T-helper 22 cell (primary cell): ENCODE data around the gene PTPRCAP.
A peak's percentile ranks its signal among the peaks of the same experiment; 100 is the strongest.
"Not testable (repeated sequence)": the region's sequence is repeated elsewhere in the genome, so short reads cannot be mapped to it uniquely, and the experiment has no call there.

Source experiments
- DNase-seq: peaks from one replicate; pipeline ENCODE4 v3.0.0-alpha.2; 2020; ENCODE audit warnings: low read depth

PTPRCAP gene

GRCh38 chr11:67409261-67409666 lies 28.2 kb downstream of the PTPRCAP start:
- peak; percentile 64 for DNase-seq

DNA sequence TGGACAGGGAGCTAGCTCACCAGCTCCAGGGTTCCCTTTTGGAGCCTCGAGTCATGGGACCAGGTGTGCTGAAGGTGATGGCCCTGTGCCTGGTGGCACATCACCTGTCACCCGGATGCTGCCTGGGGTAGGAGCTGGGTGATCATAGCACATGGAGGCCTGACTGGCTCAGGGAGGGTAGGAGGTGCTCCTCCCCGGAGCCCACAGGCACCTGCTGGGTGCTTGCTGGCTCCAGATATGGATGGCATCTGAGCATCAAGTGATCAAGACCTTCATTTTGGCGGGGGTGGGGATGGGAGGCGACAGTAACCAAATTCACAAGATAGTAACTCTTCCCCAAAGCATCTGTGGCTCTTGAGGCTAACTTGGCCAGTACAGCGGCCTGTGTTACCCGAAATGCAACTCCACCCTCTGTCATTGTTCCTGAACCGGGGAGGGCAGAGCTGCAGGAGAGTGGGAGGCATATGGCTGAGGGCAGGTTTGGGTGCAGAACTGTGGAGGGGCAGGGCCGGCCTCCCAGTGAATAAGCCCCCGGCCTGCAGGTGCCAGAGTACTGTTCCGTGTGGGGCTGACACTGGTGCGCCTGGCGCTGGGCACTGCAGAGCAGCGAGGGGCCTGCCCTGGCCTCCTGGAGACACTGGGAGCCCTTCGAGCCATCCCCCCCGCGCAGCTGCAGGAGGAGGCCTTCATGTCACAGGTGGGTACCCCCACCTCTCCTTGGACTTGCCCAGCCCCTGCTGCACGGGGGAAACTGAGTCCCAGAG lies 28.9 kb downstream of the PTPRCAP start:
- DNase-seq, result no peak

DNA sequence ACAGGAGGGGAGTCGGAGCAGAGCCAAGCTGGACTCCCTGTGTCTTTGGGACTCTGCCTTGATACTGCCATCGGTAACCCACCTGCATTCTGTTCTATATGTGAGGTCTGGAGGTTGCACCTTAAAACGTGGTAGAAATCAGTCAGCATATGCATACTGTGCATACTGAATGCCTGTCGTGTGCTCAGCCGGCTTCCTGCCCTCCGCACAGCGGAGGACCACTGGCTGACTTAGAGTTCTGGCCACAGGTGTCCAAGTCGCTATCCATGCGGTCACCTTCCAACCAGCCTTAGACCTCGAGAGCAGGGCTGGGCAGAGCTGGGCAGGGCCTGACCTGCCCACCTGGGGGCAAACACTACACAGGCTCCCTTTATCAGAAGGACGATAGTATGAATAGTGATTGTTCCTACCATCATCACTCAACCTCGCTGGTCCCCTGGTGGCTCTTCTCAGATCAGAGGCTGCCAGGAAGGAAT lies 29.8 kb downstream of the PTPRCAP start:
- DNase-seq, result no peak

- DNase-seq, result no peak
These were observed 30.4 kb downstream of the PTPRCAP start for GRCh38 chr11:67406969-67407687.

DNA sequence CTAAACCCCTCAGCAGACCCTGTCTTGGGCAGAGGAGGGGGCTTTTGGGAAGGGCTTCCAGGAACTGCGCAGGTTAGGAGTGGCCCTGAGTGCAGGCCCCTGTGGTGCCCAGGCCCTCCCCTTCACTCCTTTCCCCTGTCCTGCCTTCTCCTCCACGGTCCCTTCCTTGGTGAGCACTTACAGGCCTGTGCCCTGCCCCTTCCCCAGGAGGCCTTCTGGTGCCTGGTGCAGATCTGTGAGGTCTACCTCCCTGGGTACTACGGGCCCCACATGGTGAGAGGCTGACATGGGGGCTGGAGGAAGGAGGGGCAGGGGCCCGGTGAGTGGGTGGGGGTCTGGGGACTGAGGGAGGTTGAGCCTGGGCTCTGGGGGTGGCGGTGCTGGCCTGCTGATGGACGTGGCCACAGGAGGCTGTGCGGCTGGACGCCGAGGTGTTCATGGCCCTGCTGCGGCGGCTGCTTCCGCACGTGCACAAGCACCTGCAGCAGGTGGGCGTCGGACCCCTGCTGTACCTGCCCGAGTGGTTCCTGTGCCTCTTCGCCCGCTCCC lies 31.0 kb downstream of the PTPRCAP start:
- DNase-seq, result no peak

GRCh38 chr11:67405688-67406339 lies 31.7 kb downstream of the PTPRCAP start:
- no peak for DNase-seq

GRCh38 chr11:67405196-67405567 lies 32.3 kb downstream of the PTPRCAP start:
- no peak for DNase-seq

- DNase-seq, result peak; percentile 43
These were observed 32.8 kb downstream of the PTPRCAP start for GRCh38 chr11:67404515-67405195.

GRCh38 chr11:67403085-67403484 lies 34.4 kb downstream of the PTPRCAP start:
- not testable (repeated sequence) for DNase-seq

DNA sequence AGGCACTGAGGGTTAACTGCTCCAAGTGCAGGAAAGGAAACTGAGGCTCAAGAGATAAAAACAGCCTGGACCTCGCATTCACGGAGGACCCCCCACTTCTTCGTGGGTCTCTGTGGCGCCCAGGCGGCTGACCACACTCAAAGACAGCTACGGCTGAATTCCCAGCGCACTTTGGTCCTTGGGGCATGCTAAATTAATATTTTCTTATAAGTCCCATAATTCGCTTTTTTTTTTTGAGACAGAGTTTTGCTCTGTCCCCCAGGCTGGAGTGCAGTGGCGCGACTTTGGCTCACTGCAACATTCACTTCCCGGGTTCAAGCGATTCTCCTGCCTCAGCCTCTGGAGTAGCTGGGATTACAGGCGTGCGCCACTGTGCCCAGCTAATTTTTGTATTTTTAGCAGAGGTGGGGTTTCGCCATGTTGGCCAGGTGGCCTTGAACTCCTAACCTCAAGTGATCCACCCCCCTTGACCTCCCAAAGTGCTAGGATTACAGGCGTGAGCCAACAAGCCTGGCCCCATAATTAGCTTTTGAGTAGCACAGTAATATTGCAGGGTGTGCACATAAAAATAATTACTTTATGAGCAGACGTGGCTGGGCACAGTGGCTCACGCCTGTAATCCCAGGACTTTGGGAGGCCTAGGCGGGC lies 35.2 kb downstream of the PTPRCAP start:
- not testable (repeated sequence) for DNase-seq

- peak; percentile 84 for DNase-seq
These were observed 35.8 kb downstream of the PTPRCAP start, which contains the start of gene PPP1CA for GRCh38 chr11:67401495-67402191. Gene PPP1CA, minus strand, starts transcription at chr11:67401858. Its CDS starts 76 bp downstream, at chr11:67401782.

- no peak for DNase-seq
These were observed 36.5 kb downstream of the PTPRCAP start for GRCh38 chr11:67400942-67401494.

DNA sequence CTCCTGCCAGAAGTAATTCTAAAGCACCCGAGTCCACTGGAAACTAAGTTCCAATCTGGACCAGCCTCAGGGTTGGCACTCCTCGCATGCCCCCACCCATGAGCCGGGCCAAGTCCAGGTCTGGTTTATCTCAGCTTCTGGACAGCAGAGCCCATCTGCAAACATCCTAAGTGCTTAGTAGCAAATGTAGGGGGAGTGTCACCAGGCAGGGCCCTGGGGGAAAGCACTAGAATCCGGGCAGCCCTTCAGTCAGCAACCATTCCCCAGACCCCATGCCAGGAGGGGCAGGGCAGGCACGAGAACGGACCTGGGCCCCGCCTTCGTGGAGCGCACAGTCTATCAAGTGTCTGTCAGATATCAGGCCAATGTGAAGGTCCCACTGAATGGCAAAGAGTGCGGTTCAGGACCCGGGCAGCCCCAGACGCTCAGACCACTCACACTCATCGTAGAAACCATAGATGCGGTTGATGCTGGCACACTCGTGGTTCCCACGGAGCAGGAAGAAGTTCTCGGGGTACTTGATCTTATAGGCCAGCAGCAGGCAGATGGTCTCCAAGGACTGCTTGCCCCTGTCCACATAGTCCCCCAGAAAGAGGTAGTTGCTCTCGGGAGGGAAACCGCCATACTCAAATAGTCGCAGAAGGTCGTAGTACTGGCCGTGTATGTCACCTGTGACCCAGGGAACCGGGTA lies 37.1 kb downstream of the PTPRCAP start:
- DNase-seq, result no peak

GRCh38 chr11:67398661-67399563 lies 38.6 kb downstream of the PTPRCAP start:
- DNase-seq, result no peak

GRCh38 chr11:67397986-67398660 lies 39.4 kb downstream of the PTPRCAP start:
- no peak for DNase-seq

DNA sequence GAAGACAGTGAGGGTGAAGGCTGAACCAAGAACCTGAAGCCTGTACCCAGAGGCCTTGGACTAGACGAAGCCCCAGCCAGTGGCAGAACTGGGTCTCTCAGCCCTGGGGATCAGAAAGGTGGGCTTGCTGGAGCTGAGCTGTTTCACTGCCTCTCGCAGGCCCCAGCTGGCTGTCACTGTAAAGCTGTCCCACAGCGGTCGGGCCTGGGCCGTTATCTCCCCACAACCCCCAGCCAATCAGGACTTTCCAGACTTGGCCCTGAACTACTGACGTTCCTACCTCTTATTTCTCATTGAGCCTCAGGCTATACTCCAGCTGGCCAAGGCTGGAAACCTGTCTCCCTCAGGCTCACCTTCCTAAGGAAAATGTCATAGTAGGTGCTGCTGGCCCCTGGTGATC lies 39.9 kb downstream of the PTPRCAP start:
- no peak for DNase-seq

DNA sequence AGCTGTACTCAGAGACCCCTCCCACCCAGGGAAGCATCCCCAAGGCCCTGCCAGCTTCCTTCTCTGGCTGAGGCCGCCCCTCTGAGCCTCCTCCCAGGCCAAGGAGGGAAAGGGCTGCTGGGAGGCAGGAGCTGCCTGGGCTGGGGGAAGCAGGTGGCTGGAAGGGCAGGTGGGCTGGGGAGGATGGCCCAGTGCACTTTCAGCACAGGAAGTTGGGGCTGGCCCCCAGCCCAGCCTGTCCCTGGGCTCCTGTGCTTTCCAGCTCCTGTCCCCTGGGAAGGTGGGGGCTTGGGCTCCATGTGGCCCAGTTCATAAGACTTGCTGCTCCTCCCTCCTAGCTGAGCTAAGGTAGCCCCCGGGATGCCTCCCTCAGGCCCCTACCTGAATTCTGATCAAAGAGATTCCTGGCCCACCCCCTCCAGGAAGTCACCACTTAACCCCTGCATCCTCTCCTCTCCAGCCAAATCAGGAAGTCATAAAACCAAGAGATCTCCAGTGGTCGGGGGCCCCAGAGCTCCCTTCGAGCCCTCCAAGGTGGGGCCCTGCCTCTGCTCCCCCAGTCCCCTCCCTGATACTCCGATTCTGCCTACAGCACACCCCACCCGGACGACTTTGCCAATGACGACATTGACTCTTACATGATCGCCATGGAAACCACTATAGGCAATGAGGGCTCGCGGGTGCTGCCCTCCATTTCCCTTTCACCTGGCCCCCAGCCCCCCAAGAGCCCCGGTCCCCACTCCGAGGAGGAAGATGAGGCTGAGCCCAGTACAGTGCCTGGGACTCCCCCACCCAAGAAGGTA lies 40.7 kb downstream of the PTPRCAP start:
- no peak for DNase-seq
